ENCODE results near the gene TCF4. TPM values are rescaled to one million over a fixed set of nuclear protein-coding genes. Genes with fewer than 3 reads are reported as not detected.

TCF4 gene
- total and polyA plus RNA-seq, 2 of the 13 experiments (the other 11 are each of a cell fraction or from before 2014, with no cell fraction given) = not detected

- Histone ChIP-seq H3K27me3 (ENCODE audit: control insufficient read depth in 1 of 2, insufficient read depth in 2 of 2, low read length in 2 of 2) (no peaks in the 10 kb centered on the region; a peak in 1 of 5 replicates), H3K79me2 (ENCODE audit: insufficient read depth, low read length) (no peaks in the 10 kb centered on the region), H3K4me1 (ENCODE audit: insufficient read depth, low read length) (no peaks in the 10 kb centered on the region), H3K27ac (ENCODE audit: extremely low read length, insufficient read depth, low read length) (no peak overlapping the region), H3K9me3 (ENCODE audit: low read length) (no peaks in the 10 kb centered on the region), H4K20me1 (ENCODE audit: insufficient read depth, low read length) (no peaks in the 10 kb centered on the region), H3K9ac (ENCODE audit: insufficient read depth, low read depth, low read length) (no peak overlapping the region), H3K4me2 (ENCODE audit: low read depth, low read length) (no peak overlapping the region), H3K4me3 (replicated peaks in 1 of 3; ENCODE audit: insufficient read depth in 1 of 3, low read depth in 2 of 3, low read length in 3 of 3) (no peak overlapping the region), H2AFZ (ENCODE audit: low read length) (no peak overlapping the region), H3K36me3 (replicated peaks in 1 of 2; ENCODE audit: control insufficient read depth in 1 of 2, insufficient read depth in 2 of 2, low read length in 2 of 2) (no peaks in the 10 kb centered on the region)
- FAIRE-seq (no peak), ATAC-seq (no peak), DNase-seq (ENCODE audit: low spot score) (no peak)
- POLR2A ChIA-PET = no interaction called here
- CTCF ChIA-PET (ENCODE audit: low intra/inter-chr PET ratio, low total read pairs) = no interaction called here
- no peak for TF ChIP-seq ZNF687 (CRISPR knock-in tag; IDR thresholded peaks at IDR 0.05)
- TF ChIP-seq GATA4 (IDR thresholded peaks at IDR 0.05; ENCODE audit: borderline replicate concordance, low read depth) = no peak
- no peak for TF ChIP-seq ZNF597 (CRISPR knock-in tag; IDR thresholded peaks at IDR 0.05)
- TF ChIP-seq JUNB (CRISPR knock-in tag; IDR thresholded peaks at IDR 0.05; ENCODE audit: borderline replicate concordance) = no peak
- TF ChIP-seq MAFF (IDR thresholded peaks at IDR 0.05; ENCODE audit: low read depth, low read length) = peak; percentile 17; the same call in 1 of the 2 replicates
- TF ChIP-seq MAFK (conservative IDR thresholded peaks at IDR 0.05 in 1 of 2, IDR thresholded peaks at IDR 0.05 in 1 of 2; ENCODE audit: low read length in 2 of 2) = peak; percentile 39 to 73; a peak in 3 of 4 replicates
- intact Hi-C loops (cut with micrococcal nuclease; ENCODE audit: unreplicated experiment) = no loop called here
- WGBS (ENCODE audit: low lambda C conversion rate) = under 1% methylated on average over 4 of the region's 4 CpGs
- BruUV-seq (replicated peaks) = no TSS peak
- in situ Hi-C loops (cut with HindIII; ENCODE audit: extremely low pct_ligation_motif_present, low pct_unique_long_range_greater_than_20kb) = no loop called here
Observed at GRCh38 chr18:55579501-55580270, 8.3 kb downstream of the TCF4 start.

All from HepG2 (cell line).